Stomach (tissue), 9 donors: ENCODE results near the gene PLCL2. TPM values are rescaled to one million over a fixed set of nuclear protein-coding genes. Genes with fewer than 3 reads are reported as not detected.
A peak's percentile ranks its signal among the peaks of the same experiment; 100 is the strongest.

Experiments used
- DNase-seq, 2 donors: peaks; one replicate each; pipeline versions ENCODE4 v3.0.0 to v3.0.0-alpha.2; 2013 to 2019
- H3K27ac ChIP-seq, 5 donors: fragments of 200-600 bp in 4 of 5; sonication (generic) in 4 of 5; one replicate each; pipeline ENCODE4 v1.5.1; 2013 to 2019; ENCODE audit warnings: mild to moderate bottlenecking in 1 of 5, moderate library complexity in 1 of 5
- H3K27me3 ChIP-seq, 3 donors: fragments of 200-600 bp; sonication (generic); one replicate each; pipeline ENCODE4 v1.5.1; 2017 to 2019; ENCODE audit warnings: mixed run types in 1 of 3
- H3K36me3 ChIP-seq, 4 donors: fragments of 200-600 bp; sonication (generic); 1 replicate in 3 of 4; 2 replicates in 1 of 4; pipeline ENCODE4 v1.5.1; 2016 to 2019
- H3K4me1 ChIP-seq, 4 donors: fragments of 200-600 bp; sonication (generic); one replicate each; pipeline ENCODE4 v1.5.1; 2016 to 2019
- H3K4me3 ChIP-seq, 4 donors: fragments of 200-600 bp; sonication (generic) in 3 of 4; one replicate each; pipeline ENCODE4 v1.5.1; 2016 to 2019; ENCODE audit warnings: mild to moderate bottlenecking in 1 of 4
- H3K9me3 ChIP-seq, 4 donors: fragments of 200-600 bp; sonication (generic); one replicate each; pipeline ENCODE4 v1.5.1; 2016 to 2019
- CTCF ChIP-seq, 7 experiments: fragments of 450-650 bp in 4 of 7; fragments of 200-600 bp in 3 of 7; sonication (generic) in 3 of 7; IDR thresholded peaks; one replicate each; pipeline ENCODE4 v1.5.1; 2016 to 2019; ENCODE audit warnings: antibody characterized with exemption in 7 of 7, control low read depth in 2 of 7, mild to moderate bottlenecking in 1 of 7
- EP300 ChIP-seq: sonication (generic); formaldehyde crosslinking; IDR thresholded peaks from one replicate; pipeline ENCODE4 v1.6.1; 2017; ENCODE audit warnings: antibody characterized with exemption
- POLR2A ChIP-seq, 4 donors: fragments of 450-650 bp; IDR thresholded peaks; one replicate each; pipeline ENCODE4 v1.6.1; 2016; ENCODE audit warnings: antibody characterized with exemption in 4 of 4, control low read depth in 2 of 4, mild to moderate bottlenecking in 1 of 4, moderate library complexity in 1 of 4
- POLR2AphosphoS5 ChIP-seq, 3 donors: sonication (generic); formaldehyde crosslinking; IDR thresholded peaks; one replicate each; pipeline ENCODE4 v1.6.1; 2016; ENCODE audit warnings: antibody characterized with exemption in 3 of 3
- WGBS, 5 donors: extraction: QIAGEN DNeasy Blood & Tissue Kit in 3 of 5; methylation state at CpG; one replicate each; pipeline versions ENCODE4 v1.1.5 to v1.1.7; 2013 to 2018; 5-methylcytosine and 5-hydroxymethylcytosine counted together
- intact Hi-C: fragments of 100-400 bp; cut with DNase I; formaldehyde crosslinking; loops from one replicate; pipeline ENCODE4 v1.15.1; 2023; ENCODE audit warnings: low total_unique reads
- polyA plus RNA-seq, 3 donors: library from polyadenylated mRNA; stranded (reverse); fragments of 200-250 nt; gene quantifications; one replicate each; pipeline ENCODE4 v1.2.3, GENCODE V29; 2013
- total RNA-seq, 5 donors: library from RNA; depleted of rRNA; stranded (reverse); fragments of >200 nt; gene quantifications; one replicate each; pipeline versions ENCODE4 v1.1.0 to v1.2.3, GENCODE V29; 2014 to 2016
- donor health status: healthy with polysubstance abuse.
- donor health status: Bipolar disorder and iron deficiency.
- donor health status: healthy.

Gene PLCL2
- total and polyA plus RNA-seq, 8 donors, result 1.0 to 34.9 (median 5.7) TPM

DNA sequence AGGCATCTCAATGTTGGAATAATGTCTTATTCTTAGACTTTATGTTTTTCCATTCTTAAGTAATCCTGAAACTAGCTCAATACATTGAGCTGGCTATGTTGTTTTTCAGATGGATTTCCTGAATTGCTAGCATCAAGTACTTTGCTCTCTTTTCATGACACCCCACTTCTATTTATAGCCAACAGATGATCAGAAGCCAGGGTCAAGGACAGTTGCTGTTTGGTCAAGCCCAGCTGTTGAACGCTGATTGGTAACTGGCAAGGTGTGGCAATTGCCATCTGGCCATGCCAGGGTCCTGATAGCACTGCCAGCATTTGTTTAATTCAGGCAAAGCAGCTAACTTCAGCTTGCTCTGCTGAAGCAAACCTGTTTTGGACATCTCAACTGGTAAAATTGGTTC lies 46.2 kb upstream of the PLCL2 start:
- H3K9me3 ChIP-seq, result no peaks in the 10 kb centered on the region
- no peaks in the 10 kb centered on the region for H3K27me3 ChIP-seq
- no peak overlapping the region for H3K27ac ChIP-seq
- no peak overlapping the region for H3K4me3 ChIP-seq
- intact Hi-C loops, result no loop called here
- H3K36me3 ChIP-seq, result no peaks in the 10 kb centered on the region
- TF ChIP-seq CTCF (IDR thresholded peaks at IDR 0.05), result no peak
- no peak for TF ChIP-seq EP300
- TF ChIP-seq POLR2AphosphoS5 (IDR thresholded peaks at IDR 0.05), result no peak
- TF ChIP-seq POLR2A (IDR thresholded peaks at IDR 0.05), result no peak
- DNase-seq, result peak in 1 of 2 donors; percentile 20
- H3K4me1 ChIP-seq, result peaks cover 12 to 39% (median 30%) of the 10 kb centered on the region in 4 donors
- WGBS, 5 donors, result 17 to 44% (median 32%) methylated on average over 1 of the region's 1 CpG

GRCh38 chr3:16839271-16840100 lies 45.3 kb upstream of the PLCL2 start:
- no peaks in the 10 kb centered on the region for H3K9me3 ChIP-seq
- WGBS, 5 donors, result 86 to 90% (median 86%) methylated on average over 10 of the region's 10 CpGs
- no peaks in the 10 kb centered on the region for H3K27me3 ChIP-seq
- intact Hi-C loops, result no loop called here
- H3K27ac ChIP-seq, result no peak overlapping the region
- H3K36me3 ChIP-seq, result no peaks in the 10 kb centered on the region
- peaks cover 12 to 43% (median 30%) of the 10 kb centered on the region in 4 donors for H3K4me1 ChIP-seq
- DNase-seq, result no peak
- TF ChIP-seq POLR2A (IDR thresholded peaks at IDR 0.05), result no peak
- TF ChIP-seq CTCF (IDR thresholded peaks at IDR 0.05), result no peak
- TF ChIP-seq POLR2AphosphoS5 (IDR thresholded peaks at IDR 0.05), result no peak
- no peak for TF ChIP-seq EP300
- no peak overlapping the region for H3K4me3 ChIP-seq

DNA sequence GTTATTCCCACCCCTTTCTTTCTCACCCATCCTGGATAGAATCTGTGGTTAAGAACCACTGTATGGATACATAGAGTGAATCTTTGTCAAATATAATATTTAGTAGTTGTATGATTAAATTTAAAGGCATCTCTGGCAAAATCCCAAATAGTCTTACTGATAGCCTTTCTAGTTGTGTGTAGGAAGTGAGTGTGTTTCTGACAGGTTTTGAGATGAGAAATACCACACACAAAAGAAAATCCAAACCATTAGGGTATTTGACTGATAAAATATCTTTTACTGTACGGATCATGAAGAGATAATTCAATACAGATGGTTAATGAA lies 44.7 kb upstream of the PLCL2 start:
- H3K27ac ChIP-seq, result no peak overlapping the region
- WGBS, 5 donors, result 83 to 90% (median 86%) methylated on average over 1 of the region's 1 CpG

More for the DNA sequence above, 44.7 kb upstream of the PLCL2 start:
- no peaks in the 10 kb centered on the region for H3K9me3 ChIP-seq
- intact Hi-C loops, result no loop called here
- H3K36me3 ChIP-seq, result no peaks in the 10 kb centered on the region
- peaks cover 12 to 43% (median 30%) of the 10 kb centered on the region in 4 donors for H3K4me1 ChIP-seq
- TF ChIP-seq POLR2A (IDR thresholded peaks at IDR 0.05) (no peak), EP300 (no peak), CTCF (IDR thresholded peaks at IDR 0.05) (no peak), POLR2AphosphoS5 (IDR thresholded peaks at IDR 0.05) (no peak)
- H3K27me3 ChIP-seq, result no peaks in the 10 kb centered on the region
- H3K4me3 ChIP-seq, result no peak overlapping the region
- DNase-seq, result no peak
